Measurements from ENCODE around the gene RAB41.
"Not testable (repeated sequence)": the region's sequence is repeated elsewhere in the genome, so short reads cannot be mapped to it uniquely, and the experiment has no call there.

Gene RAB41

DNA sequence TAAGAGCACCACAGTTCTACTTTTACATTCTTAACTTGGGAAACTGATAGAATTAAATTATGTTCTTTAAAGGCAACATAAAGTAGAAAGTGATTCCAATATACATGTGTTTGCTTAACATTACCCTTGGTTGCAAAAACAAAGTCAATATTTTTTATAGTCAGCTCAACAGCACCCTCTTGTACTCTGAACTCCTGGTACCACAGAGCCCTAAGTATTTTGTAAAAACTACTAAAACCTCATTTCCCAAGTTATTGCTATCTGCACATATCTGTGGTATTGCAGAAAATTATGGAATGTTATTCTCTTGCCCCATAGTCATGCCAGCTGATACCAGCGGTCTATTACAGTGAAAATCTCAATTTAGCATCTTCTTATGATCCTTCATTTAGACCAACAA lies 10.8 kb downstream of the RAB41 start:
- DNase-seq, result no peak

DNA sequence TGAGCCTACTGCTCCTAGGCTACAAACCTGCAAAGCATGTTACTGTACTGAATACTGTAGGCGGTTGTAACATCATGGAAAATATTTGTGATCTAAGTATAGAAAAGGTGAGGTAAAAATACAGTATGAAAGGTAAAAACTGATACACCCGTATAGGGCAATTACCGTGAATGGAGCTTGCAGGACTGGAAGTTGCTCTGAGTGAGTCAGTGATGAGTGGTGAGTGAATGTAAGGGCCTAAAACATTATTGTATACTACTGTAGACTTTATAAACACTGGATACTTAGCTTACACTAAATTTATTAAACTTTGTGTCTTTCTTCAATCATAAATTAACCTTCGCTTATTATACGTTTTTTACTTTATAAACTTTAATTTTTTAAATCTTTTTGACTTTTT lies 11.6 kb downstream of the RAB41 start:
- DNase-seq, result no peak

DNA sequence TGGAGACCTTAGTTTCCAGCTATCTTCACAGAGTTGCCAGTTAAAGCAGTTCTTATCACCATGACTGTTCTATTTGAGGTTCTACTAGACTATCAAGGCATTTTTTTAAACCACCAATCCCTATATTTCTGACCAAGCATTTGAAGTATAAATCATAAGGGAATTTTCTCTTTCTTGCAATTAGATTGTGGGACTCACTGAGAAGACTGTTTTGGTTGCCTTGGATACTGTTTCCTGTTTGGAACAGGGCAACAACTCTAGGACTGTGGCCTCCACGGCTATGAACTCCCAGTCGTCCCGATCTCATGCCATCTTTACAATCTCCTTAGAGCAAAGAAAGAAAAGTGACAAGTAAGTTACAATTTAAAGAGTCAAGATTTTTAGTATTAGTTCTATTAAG lies 19.7 kb downstream of the RAB41 start:
- DNase-seq, result no peak

DNA sequence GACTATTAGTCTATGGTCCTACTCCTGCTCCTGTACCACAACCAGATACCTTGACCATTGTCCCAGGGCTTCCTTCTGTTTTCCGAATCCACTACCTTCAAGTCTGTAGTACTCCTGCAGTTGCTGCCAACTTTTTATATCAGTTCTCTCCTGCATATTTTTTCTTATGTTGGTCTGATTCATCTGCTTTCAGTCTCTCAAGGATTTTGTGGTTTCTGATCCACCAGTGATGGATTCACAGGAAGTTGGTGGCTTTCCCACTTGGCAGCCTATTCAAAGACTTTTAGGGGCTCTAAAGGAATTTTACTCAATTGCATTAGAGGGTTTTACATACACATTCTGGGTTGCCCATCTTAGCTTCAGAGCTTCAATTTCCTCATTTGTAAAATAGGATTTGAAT lies 31.5 kb downstream of the RAB41 start:
- no peak for DNase-seq

DNA sequence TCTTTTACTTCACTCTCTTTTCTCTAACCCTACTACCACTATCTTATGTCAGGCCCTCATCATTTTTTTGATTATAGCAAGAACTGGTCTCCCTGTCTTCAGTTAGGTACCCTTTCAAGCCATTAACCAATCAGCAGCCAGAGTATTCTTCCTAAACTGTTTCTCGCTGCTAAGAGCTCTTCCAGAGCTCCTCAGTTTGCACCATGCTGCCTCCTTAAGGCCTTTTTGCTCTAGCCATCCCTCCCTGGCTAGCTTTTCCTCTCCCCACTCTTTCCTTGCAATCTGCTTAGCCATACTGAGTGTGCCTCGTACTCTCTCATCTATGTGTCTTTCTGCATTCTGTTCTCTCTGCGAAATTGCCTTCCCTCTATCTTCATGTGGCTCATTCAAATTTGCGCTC lies 40.8 kb downstream of the RAB41 start:
- no peak for DNase-seq

DNA sequence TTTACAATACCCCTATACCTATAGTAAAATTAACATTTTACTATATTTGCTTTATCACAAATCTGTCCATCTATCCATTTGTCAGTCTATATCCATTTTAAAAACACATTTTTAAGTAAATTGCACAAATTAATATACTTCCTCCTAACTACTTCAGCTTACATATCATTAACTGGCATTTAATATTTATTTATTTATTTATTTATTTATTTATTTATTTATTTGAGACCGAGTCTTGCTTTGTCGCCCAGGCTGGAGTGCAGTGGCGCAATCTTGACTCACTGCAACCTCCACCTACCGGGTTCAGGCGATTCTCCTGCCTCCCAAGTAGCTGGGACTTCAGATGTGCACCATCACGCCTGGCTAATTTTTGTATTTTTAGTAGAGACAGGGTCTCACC lies 41.7 kb downstream of the RAB41 start:
- not testable (repeated sequence) for DNase-seq

DNA sequence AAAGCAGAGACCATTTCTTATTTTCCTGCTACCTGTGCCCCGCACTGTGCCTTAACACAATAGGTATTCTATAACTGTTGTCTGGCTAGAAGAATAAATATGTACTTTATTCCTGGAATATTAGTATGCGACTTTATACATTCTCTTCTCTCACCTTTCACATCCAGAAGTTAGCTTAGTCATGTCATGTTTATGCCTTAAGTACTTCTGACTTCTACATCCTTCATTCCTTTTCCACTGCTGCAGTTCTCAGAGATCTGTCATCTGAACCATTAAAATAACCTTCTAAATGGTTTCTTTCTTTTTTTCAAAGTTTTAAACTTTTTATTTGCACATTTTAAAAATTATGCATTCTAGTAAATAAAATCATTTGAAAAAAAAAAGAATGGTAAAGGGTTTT lies 42.4 kb downstream of the RAB41 start:
- no peak for DNase-seq

DNA sequence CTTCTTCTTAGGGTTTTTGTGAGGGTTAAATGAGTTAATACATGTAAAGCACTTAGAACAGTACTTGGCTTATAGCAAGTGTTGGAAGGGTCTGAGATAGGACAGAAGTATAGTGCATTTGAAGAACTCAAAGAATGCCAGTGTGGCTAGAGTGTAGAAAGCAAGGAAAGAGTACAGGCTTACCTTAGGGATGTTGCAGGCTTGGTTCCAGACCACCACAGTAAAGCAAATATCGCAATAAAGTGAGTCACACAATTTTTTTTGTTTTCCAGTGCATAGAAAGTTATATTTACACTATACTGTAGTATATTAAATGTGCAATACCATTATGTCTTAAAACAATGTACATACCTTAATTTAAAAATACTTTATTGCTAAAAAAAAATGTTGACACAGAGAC lies 49.2 kb downstream of the RAB41 start:
- no peak for DNase-seq

DNA sequence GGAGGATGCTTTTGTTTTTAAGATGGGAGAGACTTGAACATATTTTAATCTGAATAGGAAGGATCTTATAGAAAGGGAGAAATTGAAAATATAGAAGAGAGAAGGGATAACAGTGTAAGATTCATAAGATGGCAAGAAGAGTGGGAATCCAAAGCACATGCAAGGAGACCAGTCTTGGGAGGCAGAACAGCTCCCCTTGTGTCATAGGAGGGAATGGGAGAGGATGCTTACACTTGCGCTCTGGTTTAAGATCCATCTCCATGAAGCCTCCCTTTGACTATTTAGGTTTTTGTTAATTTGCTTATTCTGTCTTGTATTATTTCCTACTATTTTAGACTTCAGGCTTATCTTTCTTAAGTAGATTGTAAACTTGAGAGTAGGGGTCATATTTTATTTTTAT lies 50.6 kb downstream of the RAB41 start:
- no peak for DNase-seq

Measured in inflammatory macrophage treated with lipopolysaccharide for 1 hour (primary cell).